22Rv1 (cell line): ENCODE results near the gene RAB13.

Source experiments
- ZFX ChIP-seq: fragments of 450-650 bp; IDR thresholded peaks from 2 replicates; pipeline ENCODE4 v1.6.1; 2017; ENCODE audit warnings: antibody characterized with exemption, borderline replicate concordance
- TF ChIP-seq, protein P1 (sequence below): fragments of 450-650 bp; IDR thresholded peaks from 2 replicates; pipeline ENCODE4 v1.5.1; 2017; ENCODE audit warnings: mild to moderate bottlenecking

GRCh38 chr1:153944827-153945117, 41.4 kb downstream of the RAB13 start:
- TF ChIP-seq, protein P1, sequence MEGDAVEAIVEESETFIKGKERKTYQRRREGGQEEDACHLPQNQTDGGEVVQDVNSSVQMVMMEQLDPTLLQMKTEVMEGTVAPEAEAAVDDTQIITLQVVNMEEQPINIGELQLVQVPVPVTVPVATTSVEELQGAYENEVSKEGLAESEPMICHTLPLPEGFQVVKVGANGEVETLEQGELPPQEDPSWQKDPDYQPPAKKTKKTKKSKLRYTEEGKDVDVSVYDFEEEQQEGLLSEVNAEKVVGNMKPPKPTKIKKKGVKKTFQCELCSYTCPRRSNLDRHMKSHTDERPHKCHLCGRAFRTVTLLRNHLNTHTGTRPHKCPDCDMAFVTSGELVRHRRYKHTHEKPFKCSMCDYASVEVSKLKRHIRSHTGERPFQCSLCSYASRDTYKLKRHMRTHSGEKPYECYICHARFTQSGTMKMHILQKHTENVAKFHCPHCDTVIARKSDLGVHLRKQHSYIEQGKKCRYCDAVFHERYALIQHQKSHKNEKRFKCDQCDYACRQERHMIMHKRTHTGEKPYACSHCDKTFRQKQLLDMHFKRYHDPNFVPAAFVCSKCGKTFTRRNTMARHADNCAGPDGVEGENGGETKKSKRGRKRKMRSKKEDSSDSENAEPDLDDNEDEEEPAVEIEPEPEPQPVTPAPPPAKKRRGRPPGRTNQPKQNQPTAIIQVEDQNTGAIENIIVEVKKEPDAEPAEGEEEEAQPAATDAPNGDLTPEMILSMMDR = no peak
- no peak for TF ChIP-seq ZFX
